HG02885 (cell line): ENCODE data around the gene INPP5D.

Experiments used
- ATAC-seq: cut with Tn5 transposase; IDR thresholded peaks from one replicate; pipeline ENCODE4 v1.9.1; 2021; ENCODE audit warnings: mild to moderate bottlenecking; ENCODE audit not compliant: unreplicated experiment, poor library complexity

The INPP5D gene

DNA sequence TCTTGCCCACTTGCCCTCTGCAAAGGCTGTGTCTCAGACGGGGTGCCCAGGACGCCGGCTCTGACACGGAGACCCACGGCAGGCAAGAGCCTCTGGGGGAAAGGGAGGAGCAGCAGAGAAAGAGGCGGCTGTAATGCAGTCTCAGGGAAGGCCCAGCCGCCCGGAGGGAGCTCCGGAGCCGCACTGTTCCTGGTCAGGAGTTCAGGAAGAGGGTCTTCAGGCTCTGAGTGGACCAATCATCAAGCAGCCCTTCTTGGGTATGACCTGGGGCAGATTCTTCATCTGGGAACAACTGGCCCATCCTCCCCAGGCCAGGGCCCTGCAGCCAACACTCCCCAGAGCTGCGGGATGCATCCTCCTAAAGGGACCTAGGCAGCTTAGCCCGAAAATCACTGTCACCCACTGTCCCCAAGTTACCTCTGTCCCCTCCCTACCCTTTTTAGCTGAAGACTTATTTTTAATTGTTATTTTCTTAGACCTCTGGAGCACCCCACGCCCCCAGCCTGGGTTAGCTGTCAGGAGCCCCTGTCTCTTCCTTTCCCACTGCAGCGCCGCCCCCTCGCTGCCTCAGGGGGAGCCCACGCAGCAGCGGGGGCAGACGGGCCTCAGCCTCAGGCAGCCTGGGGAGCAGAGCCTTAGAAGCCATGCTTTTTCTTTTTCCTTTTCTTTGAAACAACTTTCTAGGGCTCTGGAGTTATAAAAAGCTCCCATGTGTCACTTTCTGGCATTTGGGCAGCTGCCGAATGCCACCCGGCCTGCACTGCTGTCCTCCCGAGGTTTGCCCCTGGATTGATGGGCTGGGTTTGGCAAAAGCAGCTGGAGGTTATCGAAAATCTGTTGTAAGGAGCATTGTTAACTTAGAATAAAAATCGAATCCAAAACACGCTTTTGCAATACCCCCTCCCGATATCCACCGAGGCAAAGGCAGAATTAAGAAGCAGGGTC is 28.3 kb upstream of the INPP5D start:
- ATAC-seq, result no peak

DNA sequence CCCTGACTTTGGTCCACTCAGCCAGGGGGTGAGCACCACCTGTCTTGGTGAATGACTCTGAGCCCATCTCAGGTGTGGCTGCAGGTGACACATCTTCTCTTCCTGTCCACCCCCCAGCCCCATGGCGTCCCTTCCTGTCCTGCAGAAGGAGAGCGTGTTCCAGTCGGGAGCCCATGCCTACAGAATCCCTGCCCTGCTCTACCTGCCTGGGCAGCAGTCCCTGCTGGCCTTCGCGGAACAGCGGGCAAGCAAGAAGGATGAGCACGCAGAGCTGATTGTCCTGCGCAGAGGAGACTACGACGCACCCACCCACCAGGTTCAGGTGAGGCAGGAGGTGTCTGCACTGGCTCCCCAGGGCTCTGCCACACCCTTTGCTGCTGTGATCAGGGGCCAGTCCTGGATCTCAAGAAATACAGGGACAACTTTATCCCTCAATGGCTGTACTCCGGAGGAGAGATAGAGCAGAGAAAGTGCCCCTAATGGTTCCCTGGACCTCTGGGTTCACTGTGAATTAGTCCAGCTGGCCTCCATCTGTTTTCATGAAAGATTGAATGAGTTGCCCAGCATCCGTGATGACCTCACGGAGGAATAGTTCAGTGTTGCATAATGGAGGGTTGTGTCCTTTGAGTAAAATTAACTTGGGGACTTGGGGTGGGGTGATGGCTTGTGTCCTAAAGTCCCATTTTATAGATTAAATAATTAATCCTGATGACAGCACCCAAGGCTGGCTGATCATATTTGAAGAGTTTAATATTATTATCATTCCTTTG is 27.4 kb upstream of the INPP5D start, which contains the start of gene NEU2:
Gene NEU2 (plus strand): TSS at position 122 of the 770 bp plus-strand sequence. CDS start 0 bp downstream, at position 122.
- ATAC-seq, result no peak

DNA sequence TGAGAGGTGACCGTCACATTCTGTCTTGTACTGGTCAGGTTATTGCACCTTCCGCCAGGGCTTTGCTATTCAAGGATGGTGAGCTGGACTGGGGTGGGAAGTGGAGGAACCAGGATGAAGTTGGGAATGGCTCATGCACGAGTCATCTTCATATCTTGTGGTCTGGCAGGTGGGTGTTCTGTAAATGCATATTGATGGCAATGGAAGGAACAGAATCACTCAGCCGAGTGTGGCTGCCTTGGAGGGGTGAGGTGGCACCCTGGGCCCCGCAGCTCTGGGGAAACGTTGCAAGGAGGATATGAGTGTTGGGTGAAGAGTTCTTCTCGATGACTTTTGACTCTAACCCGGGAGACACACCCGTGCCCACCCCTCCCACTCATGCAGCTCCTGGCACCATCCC is 26.5 kb upstream of the INPP5D start:
- no peak for ATAC-seq

DNA sequence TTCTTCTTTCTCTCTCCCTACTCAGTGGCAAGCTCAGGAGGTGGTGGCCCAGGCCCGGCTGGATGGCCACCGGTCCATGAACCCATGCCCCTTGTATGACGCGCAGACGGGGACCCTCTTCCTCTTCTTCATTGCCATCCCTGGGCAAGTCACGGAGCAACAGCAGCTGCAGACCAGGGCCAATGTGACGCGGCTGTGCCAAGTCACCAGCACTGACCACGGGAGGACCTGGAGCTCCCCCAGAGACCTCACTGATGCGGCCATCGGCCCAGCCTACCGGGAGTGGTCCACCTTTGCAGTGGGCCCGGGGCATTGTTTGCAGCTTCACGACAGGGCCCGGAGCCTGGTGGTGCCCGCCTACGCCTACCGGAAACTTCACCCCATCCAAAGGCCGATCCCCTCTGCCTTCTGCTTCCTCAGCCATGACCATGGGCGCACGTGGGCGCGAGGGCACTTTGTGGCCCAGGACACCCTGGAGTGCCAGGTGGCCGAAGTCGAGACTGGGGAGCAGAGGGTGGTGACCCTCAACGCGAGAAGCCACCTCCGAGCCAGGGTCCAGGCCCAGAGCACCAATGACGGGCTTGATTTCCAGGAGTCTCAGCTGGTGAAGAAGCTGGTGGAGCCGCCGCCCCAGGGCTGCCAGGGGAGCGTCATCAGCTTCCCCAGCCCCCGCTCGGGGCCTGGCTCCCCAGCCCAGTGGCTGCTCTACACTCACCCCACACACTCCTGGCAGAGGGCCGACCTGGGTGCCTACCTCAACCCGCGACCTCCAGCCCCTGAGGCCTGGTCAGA is 25.9 kb upstream of the INPP5D start:
- ATAC-seq, result no peak

DNA sequence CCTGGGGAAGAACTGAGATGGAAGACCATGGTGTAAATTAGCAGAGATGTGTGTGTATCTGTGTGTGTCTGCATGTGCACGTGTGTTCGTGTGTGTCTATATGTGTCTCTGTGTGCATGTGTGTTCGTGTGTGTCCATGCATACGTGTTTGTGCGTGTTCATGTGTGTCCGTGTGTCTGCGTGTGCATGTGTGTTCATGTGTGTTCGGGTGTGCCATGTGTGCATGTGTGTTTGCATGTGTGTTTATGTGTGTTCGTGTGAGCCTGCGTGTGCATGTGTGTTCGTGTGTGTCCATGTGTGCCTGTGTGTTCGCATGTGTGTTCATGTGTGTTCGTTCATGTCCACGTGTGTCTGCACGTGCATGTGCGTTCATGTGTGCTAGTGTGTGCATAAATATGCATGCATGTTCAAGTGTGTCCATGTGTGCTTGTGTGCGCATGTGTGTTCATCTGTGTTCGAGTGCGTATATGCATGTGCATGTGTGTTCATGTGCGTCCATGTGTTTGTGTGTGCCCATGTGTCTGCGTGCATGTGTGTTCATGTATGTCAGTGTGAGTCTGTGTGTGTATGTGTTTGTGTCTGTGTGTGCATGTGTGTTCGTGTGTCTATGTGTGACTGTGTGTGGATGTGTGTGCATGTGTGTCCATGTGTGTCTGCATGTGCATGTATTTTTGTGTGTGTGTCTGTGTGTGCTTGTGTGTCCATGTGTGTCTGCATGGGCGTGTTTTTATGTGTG is 24.5 kb upstream of the INPP5D start:
- ATAC-seq, result no peak

DNA sequence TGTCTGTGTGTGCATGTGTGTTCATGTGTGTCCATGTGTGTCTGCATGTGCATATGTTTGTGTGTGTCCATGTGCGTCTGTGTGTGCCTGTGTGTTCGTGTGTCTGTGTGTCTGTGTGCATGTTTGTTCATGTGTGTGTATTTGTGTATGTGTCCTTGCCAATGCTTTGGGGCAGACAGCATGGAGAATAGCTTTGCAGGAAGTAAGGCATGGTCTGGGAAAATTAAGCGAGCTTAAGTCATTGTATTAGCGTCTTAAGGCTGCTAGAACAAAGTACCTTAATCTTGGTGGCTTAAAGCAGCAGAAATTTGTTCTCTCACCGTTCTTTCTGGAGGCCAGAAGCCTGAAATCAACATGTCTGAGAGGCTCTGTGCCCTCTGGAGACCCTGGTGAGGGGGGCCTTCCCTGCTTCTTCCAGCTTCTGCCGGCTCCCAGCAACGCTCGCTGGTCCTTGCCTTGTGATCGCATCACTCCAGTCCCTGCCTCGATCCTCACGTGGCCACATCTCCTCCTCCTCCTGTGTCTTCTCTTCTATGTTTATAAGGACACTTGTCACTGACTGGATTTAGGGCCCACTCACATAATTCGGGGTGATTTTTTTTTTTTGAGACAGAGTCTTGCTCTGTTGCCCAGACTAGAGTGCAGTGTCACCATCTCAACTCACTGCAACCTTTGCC is 23.8 kb upstream of the INPP5D start:
- ATAC-seq, result no peak

DNA sequence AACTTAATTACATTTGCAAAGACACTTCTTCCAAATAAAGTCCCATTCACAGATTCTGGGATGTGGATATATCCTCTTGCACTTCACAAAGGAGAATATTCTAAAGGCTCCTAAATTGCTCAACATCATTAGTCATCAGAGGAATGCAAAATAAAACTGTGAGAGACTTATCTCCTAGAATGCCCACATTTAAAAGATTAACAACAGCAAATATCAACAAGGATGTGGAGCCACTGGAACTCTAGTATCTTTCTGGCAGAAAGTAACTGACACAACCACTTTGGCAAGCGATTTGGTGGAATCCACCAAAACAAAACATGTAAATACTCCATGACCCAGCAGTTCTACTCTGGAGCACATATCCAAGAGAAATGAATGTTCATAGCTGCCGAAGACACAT is 23.1 kb upstream of the INPP5D start:
- no peak for ATAC-seq

DNA sequence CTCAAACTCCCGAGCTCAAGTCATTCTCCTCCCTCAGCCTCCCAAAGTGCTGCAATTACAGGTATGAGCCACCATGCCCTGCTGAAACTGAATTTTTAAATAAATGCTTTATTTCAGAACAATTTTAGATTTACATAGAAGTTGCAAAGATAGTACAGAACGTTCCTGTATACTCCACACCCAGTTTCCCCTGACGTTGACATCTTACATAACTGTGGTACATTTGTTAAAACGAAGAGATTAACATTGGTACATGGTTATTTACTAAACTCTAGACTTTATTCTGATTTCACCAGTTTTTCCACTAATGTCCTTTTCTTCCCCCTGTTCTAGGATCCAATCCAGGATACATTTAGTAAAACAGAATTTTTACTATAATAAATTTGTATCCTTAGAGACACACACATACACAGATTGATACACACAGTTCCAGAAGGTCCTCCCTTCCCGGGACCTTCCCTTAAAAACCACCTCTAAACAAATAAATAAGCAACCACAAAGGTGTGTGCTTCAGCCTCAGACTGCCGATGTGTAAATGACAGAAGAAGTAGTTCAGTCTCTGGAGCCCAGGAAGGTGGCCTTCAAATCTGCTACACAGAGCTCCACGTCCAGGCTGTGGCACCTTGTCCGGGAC is 20.8 kb upstream of the INPP5D start:
- ATAC-seq, result no peak

DNA sequence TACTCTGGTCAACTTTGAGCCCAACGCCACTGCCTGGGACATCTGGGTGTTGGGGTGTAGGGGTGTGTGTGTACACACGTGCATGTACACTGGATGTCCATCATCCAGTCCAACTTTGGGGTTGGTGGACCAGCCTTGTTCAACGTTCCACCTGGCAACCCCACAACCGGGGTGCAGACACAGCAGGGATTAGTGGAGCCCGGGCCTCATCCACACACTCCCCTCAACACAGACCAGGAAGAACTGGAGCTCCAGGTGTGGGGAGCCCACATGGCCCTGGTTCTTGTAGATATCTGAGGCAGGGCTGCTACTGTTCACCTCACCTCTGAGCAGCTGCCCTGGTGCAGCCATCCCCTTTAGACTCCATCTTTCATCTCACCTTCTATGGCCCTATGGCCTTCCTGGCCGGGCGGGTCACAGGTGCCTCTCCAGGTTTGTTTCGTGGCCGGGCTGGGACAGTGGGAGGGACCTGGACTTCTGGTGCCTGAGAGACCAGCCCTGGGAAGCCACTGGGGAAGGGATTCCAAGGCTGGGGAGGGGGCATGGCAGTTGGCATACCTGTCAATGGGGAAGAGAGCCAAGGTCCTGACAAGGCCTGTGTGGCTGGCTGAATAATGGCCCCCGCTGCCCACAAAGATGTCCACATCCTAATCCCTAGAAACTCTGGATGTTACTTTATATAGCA is 20.2 kb upstream of the INPP5D start:
- ATAC-seq, result no peak

DNA sequence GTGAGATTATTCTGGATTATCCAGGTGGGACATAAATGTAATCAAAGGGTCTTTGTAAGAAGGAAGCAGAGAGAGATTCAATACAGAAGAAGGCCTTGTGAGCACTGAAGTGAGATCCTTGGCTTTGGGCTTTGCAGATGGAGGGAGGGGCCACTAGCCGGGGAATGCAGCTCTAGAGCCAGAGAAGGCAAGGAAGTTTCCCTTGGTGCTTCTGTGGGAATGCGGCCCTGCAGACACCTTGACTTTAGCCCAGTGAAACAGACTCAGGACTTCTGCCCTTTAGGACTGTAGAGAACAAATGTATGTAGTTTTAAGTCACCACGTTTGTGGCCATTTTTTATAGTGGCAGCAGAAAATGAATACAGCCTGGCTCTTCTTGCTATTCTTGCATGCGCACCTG is 19.6 kb upstream of the INPP5D start:
- ATAC-seq, result no peak

DNA sequence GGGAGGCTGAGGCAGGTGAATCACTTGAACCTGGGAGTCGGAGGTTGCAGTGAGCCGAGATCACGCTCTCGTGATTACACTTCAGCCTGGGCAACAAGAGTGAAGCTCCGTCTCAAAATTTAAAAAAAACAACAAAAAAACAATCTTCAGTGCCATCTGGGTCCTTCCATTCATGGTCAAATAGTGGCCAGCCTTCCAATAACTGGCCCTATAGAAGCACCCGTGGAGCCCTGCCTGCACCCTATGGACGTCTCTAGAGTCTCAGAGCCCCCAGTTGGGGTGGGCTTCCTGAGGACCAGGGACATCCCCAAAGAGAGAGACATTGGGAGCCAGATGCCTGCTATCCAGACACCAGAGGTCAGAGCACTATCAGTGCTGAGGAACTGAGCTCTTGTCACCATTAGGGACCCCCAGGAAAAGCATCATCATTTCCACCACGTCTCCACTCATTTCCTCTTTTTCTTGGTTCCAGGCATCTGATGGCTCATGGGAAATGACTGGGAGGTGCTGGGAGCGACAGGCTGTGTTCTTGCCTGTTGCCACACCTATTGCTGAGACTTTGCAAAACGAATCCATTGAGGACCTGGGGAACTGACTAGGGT is 18.3 kb upstream of the INPP5D start:
- ATAC-seq, result no peak

DNA sequence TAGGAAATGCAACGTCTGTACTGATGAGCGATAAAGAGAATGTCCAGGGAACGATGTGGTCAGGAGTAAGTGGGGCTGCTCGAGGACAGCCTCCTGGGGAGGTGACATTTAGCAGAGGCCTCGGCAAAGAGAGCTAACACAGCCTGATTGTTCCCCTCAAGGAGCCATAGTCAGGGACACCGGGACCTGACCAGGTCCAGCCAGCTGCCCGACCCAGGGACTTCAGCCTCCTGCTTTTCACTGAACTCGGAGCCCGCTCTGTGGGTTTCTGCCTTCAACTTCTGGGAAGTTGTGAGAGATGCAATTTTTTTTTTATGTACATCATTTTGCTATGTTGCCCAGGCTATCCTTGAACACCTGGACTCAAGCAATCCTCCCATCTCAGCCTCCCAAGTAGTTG is 17.6 kb upstream of the INPP5D start:
- no peak for ATAC-seq

DNA sequence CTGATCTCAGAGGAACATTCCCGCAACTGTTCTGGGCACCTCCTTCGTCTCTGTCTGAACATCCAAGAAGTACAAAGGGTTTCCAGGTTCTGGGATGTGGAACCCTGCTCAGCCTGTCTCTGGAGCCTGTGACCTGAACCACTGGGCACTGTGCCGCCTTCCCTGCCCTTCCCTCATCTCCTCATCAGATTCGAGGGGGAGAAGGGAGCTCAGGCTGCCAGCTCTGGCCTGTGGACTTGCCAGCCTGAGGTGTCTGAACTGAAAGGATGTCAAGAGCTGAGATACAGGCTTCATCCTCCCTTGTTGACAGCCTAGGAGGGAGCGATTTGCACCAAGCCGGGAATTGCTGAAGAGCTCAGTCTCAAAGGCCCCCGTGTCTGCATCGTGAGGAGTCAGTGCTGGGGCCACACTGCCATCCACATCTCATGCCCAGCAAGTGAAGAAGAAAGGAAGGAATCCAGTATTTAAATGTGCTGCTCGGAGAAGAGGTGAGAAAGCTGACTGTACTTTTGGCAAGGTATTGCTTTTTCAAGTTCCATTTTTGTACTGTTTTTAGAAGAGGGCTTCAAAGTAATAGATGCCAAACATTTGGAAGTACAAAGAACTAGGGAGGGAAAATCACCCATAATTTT is 15.1 kb upstream of the INPP5D start:
- no peak for ATAC-seq

DNA sequence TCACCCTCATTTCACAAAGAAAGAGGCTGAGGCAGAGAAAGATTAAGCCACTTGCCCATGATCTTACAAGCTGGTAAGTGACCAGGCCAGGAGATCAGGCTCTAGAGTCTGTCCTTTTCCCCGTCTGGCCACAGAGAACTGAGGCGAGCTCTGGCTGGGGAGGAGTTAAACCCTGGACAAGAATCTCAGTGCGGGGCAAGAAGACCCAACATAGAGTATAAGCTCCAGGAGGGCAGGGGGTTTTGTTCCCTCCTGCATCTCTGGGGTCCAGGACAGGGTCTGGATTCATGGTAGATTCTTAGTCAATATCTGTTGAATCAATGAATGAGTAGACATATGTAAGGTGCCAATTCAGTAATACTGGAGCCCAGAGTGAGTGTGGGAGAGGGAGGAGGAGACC is 12.9 kb upstream of the INPP5D start:
- ATAC-seq, result no peak

DNA sequence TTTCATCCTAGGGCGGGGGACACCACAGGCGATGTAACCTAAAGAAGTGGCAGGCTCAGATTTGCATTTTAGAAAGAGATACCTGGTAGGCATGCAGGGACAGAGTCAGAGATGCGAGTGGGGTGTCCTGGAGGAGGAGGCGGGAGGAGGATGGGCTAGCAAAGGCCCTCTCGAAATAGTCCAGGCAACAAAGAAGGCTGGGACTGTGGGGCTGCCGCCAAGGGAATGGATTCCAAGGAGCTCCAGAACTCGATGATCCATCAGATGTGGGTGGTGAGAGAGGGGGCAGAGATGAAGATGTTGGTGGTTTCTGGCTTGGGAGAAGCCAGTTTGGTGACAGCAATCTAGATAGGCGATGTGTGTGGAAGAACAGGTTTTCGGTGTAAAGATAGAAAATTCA is 12.5 kb upstream of the INPP5D start:
- ATAC-seq, result no peak

DNA sequence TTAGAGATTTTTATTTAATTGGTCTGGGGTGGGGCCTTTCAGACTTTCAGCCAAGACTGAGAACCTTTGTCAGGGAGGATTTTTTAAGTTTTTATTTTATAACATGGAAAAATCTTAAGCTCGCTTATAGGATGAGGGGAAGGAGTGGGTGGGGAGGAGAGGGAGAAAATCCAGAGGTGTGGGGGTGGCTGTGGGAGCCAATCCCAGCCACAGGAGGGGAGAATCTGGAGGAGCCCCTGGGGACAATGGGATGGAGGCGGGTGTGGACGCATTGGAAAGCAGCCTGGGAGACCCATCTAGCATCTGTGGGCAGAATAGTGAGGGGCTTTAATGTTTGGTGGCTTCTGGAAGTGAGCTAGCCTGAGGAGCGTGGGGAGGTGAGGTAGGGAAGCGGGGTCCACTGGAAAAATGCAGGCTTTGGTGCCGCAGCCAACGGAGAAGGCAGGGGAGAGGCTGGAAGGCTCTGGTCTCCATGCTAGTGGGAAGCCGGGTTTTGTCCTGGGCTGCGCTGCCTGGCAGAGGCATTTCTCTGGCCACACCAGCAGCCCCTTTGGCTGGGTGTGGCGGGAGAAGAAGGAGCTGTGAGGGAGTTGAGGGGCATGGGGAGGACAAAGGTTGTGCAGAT is 11.5 kb upstream of the INPP5D start:
- no peak for ATAC-seq

DNA sequence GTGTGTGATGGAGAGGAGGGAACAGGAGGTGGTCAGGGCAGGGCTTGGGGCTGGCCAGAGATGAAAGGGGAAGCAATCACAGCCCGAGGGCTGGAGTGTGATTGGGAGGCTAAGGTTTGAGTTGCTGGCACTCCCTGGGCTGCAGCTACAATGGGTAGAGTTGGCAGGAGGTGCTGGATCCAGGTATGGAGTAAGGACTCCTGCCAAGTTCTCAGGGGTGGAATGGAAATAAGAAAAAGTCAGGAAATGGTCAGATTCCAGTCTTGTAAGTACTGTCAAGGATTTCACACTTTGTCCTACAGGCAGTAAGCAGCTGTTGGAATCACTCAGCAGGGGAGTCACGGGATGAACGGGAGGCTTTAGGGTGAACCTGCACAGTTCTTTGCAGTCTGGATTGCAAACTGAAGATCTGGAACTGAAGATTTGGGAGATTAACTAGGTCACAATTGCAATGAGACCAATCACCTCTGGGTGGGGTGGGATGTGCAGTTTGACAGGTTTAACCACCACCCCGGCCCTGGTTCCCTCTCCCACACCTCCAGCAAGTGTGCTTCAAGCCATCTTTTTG is 10.9 kb upstream of the INPP5D start:
- ATAC-seq, result no peak
